Caki2 (cell line): Measurements from ENCODE around the gene TMEM273. TPM values are rescaled to one million over a fixed set of nuclear protein-coding genes. Genes with fewer than 3 reads are reported as not detected.
A peak's percentile ranks its signal among the peaks of the same experiment; 100 is the strongest.

Experiments
- DNase-seq: peaks from one replicate; pipeline ENCODE4 v3.0.0-alpha.2; 2015; ENCODE audit warnings: low read depth
- in situ Hi-C: cut with HindIII; loops from 2 replicates; pipeline ENCODE4 v1.10.0; 2016; ENCODE audit warnings: low sequenced_read_pairs, low pct_unique_long_range_greater_than_20kb, mixed read lengths
- total RNA-seq: library from RNA; depleted of rRNA; stranded (reverse); fragments of >200 nt; shearing (Covaris generic); gene quantifications from 2 replicates; pipeline ENCODE4 v1.2.3, GENCODE V29; 2014; ENCODE audit warnings: low replicate concordance

The TMEM273 gene
- total RNA-seq, 1 experiment from 2014 or later: 2.8 TPM

DNA sequence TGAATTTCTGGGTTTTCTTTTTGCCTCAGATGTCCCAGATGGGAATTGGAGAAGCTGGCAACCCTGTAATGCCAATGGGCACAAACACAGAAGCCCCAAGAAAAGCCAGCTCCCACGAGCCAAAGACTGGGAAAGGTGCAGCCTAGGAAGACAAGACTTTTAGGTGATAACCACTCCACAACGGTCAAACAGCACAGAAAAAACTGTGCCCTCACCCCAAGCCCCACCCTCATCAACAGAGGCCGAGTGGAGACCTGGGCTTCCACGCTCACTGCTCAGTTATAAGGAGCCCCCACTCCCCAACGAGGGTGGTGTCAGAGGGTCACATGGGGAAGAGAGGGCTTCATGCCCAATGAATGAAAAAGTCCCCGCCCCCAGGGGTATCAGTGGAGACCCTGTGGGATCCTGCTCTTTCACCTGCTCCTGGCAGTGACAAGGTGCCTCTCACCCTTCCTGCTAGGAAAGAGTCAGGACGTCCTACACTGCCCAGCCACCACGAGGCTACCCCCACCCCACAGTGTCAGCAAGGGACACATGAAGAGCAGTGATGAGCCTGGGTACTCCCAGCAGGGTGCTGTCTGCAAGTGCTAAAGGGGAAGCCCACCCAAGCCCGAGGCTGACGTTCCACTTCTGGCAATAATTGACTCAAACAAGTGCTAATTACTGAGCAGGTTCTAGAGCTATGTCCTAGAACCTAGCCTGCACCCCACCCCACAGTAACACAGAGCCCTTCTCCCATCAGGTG, 8.3 kb downstream of the TMEM273 start:
- in situ Hi-C loops: no loop called here
- no peak for DNase-seq

DNA sequence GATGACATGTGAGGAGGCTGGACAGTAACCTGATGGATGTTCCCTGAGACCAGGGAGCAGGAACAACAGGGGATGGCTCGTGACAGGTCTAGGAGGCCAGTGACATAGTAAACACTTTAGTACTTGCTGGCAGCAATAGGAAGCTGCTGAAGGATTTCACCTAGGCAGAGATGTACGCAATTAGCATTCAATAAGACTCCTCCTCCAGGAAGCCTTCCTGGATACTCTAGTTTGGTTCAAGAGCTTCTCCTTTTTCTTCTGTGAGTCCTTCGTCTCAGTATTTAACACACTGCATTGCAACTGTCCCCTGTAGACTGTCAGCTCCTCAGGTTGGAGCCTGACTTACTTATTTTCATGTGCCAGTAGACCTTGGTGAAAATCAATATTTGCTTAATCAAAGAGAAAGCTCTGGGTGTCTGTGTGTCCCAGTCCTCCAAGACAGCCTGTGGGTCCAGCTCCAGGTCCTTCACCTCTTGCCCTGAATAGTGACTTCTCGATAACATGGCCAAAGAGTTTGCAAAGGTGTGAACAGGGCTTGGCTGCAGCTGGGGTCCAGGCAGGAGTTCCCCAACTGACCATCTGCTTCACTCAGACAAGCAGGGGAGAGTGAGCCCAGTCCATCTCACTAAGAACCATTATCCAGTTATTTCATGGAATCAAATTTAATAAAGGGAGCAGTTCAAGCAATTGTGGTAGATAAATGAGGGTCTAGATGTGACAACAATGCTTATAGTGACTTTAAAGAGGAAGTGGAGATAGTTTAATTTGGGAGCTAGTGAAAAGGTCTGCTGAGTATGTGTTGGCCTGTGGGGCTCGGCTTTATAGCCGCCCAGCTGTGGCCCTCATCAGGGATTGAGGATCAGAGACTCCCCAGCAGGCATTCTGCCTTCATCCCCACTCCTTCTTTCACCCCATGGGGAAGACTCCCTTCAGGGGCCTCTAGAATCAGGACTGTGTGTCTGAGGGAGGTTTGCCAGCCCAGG, 9.4 kb downstream of the TMEM273 start:
- in situ Hi-C loops: no loop called here
- no peak for DNase-seq

DNA sequence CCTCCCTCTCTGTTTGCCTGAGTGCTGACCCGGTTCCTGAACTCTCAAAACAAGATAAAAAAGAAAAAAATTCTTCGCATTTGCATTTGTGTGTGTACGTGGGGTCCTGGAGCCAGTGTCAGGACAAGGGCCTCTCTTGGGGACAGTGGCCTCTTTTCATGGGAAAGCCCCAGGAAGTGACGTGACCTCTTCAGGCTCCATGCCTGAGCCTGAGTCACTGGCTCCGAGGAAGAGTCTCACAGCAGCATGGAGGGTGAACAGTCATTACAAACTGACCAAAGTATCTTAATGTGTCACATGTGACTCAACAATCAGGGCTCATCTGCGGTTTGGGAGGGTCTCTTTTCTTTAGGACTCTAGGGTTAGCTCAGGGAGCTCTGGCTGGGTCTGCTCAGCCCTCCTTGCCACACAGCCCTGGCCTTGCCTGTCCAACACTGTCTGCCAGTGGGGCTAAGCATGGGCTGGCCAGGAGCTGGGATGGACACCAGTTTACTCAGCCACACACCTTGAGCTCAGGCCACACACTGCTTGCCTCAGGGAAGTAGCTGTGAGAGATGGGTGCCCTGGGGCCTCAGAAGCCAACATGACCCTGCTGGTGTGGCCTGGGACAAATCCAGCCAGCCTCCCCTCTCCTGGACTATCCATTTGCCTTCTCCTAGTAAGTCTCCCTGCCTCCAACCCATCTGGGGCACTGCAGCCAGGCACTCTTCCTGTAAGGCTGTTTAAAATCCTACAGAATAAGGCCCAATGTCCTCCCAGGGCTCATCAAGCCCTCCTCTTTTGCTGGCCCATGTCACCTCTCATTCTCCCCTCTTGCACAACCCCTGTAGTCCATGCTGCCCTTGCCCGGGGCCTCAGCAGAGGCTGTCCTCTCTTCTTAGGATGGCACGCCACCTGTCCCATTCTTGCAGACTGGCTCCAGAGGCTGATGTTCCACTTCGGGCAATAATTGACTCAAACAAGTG, 10.5 kb downstream of the TMEM273 start:
- in situ Hi-C loops: no loop called here
- DNase-seq: peak; percentile 74

DNA sequence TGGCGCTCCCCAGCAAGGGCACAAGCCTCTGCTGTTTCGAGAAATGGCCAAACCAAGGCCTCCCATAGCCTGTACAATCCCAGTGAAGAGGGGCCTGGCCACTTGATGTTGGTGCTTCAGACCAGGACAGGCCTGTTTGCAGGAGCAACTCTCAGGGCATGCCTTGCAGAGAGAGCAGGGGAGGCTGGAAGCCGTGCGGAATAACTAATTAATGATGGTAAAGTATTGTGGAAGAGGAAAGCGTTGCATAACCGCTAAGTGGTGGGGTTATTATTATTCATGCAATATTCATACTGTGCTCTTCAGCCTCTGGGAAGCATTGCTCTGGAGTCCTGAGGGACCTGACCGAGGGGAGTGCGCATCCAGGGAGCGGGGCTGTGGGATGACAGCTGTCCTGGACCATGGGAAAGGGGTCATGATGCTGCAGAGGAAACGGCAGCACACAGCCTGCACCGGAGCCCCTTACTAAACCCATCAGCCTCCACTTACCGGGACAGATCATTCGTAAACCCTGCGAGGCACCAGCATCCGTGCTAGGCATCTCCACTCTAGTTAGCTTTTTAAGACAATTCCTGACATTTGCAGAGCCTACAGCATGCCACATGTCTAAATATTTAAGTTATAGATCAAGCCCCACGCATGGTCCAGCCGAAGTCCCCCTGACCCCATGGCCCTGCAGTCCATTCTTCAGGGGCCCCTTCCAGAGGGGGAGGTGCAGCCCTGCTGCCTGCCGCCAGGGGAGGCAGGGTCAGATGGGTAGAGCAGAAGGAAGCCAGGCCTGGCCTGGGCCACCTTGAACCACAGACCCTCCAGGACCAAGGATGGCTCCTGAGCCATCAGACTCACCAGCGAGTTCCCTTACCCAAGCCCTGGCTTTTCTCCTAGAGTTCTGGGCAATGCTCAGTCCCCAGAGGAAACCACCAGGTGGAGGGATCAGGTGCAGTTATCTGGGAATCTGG, 11.6 kb downstream of the TMEM273 start:
- DNase-seq: no peak
- in situ Hi-C loops: no loop called here

DNA sequence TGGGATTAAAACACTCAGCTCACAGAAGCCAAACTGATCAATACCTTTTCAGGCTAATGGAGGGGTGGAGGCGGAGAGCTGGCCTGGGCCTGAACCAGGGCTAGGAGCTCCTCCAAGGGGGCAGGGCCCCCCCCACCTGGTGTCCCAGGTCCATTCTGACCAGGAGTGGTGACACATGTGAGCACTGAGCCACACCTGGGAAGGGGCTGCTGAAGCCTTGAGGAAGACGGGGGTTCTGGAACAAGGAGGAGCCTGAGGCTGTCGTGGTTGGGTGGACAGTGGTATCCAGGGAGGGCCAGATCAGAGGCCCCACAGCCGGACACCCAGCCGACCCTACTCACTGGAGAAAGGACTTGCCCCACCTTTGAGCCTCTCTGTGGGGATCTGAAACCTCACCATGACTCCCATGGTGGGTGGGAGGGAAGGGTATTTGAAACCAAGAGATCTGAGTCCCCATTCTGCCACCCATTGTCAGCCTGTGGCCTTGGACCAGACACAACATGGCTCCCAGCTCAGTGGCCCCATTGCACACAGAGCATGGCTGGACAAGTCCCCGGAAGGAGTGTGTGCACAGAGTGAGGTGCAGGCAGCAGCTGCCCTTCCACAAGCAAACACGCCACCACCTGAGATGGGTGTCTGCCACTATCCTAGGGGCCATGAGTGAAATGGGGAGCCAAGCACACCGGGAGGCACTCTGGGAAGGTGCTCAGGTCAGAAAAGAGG, 12.4 kb downstream of the TMEM273 start:
- no peak for DNase-seq
- in situ Hi-C loops: no loop called here

DNA sequence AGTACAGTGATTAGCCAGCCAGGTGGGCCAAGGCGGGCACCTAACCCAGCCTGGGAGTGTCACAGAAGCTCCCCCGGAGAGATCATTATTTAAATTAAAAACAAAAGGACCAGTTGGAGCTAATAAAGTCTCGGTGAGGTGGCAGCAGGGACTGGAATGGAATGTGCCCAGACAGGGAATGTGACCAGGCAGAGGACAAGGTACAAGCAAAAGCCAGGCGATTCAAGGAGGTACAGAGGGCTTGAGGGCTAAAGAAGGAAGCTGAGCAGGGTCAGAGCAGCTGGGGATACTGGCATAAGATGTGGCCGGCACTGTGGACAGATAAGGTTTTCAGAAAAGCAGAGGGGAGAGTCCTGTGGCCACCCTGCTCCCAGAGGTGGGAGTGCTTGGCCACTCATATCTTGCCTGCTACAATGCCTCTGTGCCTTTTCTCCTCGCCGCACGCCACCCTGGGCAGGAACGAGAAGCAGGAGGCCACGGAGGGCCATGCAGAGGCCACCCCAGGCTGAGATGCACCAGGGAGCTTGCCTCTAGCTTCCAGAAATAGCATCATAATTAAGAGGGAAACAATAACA, 13.2 kb downstream of the TMEM273 start:
- in situ Hi-C loops: no loop called here
- DNase-seq: no peak

DNA sequence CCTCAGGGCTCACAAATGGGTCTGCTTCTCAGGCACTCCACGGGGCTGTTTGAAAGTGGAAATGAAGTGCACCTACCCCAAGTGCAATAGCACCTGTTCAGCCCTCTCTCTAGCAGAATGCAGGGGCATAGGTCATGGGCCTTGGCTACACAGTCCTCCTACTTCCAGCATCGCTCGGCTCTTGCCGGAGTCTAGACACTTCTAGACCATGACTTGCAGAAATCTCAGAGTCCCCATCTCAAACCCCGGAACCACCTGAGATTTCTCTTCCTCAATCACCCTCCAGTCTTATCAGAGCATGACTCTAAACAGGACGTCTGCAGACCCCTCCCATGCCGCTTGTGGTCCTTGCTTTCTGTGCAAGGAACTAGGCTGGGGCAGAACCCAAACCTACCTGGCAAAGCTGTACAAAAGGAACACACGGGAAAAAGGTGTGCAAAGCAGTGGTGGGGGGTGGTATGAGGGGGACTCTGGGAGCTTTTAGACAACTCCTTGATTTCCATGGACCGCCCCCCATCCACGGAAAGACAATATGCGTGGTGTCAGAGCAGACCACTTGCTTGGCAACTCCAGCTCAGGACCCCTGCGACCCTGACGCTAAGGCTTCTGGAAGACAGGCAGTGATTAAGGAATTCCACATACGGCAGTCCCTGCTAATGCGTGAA, 13.8 kb downstream of the TMEM273 start:
- no peak for DNase-seq
- in situ Hi-C loops: no loop called here

DNA sequence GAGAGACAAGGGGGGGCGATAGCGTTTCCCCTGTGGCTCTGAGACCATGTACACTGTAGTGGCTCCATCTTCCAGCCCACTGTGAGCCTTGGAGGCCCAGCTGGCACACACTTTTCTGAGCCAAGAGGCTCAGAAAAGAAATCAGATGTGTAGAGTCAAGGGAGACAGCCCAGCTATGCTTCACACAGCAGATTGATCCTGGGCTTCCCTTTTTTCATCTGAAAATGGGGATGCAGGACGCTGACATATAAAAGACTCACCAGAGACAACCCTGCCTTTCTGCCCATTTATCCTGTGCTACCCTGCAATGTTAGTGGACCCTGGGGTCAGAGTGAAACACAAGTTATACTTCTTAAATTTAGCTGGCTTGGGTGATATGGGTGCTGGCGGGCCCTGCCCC, 14.3 kb downstream of the TMEM273 start:
- DNase-seq: no peak
- in situ Hi-C loops: no loop called here

DNA sequence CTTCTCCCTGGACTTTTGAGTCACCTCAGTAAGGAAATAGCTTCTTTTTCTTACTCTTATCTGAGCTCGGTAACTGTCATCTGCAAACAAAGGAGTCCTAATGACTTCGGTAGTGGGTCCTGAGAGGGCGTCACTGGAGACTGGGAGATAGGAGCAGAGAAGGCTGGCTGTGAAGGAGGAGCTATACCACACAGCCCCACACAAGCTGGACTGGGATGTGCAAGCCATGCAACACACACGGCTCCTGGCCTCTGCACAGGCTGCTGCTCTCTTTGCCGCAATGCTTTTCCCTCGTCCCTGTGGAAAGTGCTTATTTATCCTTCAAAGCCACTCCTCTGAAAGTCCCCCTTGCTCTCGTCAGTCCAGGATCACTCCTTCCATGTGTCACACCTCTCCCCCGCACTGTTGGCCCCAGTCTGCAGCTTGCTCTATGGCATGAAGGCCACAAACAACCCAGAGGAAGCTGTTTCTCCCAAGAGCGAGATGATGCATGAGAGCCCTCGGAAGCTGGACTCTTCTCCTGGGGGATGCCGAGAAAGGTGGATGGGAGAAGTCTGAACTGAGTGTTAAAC, 14.9 kb downstream of the TMEM273 start:
- in situ Hi-C loops: no loop called here
- DNase-seq: no peak

DNA sequence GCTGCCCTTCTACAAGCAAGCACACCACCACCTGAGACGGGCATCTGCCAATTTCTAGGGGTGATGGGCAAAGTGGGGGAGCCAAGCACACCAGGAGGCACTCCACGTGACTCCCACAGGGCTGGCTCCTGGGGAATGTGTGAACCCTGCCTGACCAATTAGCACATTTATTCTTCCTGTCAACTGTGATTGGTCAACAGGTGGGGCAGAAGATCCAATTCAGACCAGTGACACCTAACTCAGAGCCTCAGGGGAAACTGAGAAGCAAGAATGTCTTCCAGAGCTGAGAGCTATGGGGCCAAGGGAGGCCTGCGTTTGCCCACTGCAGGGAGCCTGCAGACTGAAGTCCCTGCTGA, 15.4 kb downstream of the TMEM273 start:
- DNase-seq: no peak
- in situ Hi-C loops: no loop called here

DNA sequence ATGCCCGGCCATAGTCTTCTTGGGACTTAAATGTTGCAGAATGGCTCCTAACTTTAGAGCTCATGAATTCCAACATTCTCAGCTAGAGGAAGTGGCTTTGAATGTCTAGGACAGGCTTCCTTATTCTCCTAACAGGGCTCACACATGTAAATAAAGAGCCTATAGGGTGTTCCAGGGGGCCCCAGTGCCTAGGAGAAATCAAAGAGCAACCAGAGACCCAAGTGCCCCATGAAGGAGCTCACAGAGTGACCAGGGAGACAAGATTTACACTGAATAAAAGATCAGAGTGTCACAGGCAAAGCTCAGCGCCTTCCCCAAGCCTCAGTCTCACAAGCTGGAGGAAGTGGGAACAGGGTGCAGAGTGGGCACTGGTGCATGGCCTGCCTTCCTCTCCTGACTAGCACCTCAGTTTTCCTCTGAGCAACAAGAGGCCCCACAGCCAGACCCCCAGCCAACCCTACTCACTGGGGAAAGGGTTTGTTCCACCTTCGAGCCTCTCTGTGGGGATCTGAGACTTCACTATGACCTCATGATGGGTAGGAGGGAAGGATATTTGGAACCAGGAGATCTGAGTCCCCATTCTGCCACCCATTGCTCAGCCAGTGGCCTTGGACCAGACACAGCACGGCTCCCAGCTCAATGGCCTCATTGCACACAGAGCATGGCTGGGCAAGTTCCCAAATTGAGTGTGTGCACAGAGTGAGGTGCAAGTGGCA, 16.0 kb downstream of the TMEM273 start:
- no peak for DNase-seq
- in situ Hi-C loops: no loop called here

DNA sequence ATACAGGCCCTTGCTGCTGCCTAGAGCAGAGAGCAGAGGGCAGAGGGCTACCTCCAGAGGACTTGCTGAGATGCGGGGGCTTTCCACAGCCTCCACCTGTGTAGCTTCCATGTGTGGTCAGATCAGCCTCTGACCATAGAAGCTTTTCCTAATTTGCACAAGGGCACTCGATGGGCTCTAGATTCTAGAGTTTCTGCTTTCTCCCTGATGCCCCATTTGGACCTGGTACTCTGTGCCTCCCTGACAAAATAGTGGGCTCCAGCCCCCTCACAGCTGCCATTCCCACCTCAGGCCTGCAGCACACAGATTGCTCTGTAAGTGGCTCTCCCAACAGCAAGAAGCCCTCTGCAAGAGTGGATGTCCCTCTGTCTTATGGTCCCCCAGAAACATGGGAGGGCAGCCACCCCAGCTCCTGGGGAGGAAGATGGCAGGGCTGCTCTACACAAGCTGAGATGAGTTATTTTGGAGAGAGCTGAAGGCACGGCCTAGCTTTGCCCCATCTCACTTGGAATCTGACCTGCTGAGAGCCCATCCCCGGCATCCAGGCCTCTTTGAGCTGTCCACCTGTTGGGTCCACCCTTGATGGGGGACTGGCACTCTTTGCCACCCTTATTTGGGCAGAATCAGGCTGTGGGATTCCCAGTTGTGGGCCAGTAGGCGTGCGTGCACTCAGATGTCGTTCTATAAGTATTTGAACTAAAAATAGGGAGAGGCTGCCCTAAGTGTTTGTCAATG, 16.7 kb downstream of the TMEM273 start:
- DNase-seq: no peak
- in situ Hi-C loops: no loop called here

DNA sequence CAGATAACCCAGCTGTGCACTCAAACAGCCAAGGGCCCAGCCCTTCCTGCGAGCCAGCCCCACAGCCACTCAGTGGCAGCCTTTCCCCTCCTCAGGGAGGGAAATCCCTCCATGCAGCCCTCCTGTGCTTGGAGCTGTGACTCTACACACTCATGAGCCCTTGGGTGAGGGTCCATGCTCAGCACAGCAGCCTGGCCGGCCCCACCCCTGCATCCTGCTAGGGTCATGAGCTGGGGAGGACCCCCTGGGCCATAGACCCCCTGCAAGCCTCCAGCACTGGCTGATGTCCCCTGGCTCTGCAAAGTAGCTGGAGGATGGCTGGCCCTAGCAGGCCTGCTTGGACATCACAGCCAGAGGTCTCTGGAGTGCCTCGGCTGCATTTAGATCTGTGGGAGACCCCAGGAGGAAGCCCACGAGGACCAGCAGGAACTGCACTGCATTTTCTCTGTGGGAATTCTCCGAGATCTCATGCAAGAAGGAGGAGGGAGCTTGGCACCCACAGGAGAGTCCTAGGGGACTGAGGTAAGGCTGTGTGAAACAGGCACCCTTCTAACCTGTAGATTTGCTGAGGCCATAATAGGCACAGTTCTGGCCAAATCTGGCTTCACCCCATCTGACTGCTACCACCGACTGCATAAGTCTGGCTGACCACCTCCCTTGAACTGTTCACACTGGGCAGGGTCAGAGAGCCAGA, 17.4 kb downstream of the TMEM273 start:
- no peak for DNase-seq

DNA sequence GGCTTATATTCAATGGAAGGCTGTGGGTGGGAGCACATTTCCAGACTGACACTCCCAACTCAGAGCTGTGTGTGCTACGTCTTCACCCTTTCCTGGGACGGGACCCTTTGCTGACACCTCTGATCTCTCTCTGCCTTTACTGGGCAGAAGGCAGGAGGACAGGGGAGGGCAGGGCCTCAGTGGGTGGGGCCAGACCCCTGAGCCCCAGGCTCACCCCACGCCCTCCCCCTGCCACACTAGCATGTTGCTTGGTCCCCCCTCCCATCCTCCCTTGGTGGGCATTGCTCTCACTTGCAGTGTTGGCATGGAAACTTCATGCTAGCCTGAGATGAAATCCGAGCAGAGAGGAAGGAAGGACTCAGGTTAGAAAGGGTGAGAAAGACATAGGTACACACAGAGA, 18.4 kb downstream of the TMEM273 start:
- in situ Hi-C loops: no loop called here
- DNase-seq: no peak

More for the DNA sequence above, 17.4 kb downstream of the TMEM273 start:
- in situ Hi-C loops: no loop called here
